GM21576 (cell line): ENCODE measurements around the gene MACROD2.
"Not testable (repeated sequence)": the region's sequence is repeated elsewhere in the genome, so short reads cannot be mapped to it uniquely, and the experiment has no call there.

Experiments used
- ATAC-seq: cut with Tn5 transposase; IDR thresholded peaks from one replicate; pipeline ENCODE4 v1.9.1; 2021; ENCODE audit warnings: mild to moderate bottlenecking, moderate library complexity; ENCODE audit not compliant: unreplicated experiment

MACROD2 gene

DNA sequence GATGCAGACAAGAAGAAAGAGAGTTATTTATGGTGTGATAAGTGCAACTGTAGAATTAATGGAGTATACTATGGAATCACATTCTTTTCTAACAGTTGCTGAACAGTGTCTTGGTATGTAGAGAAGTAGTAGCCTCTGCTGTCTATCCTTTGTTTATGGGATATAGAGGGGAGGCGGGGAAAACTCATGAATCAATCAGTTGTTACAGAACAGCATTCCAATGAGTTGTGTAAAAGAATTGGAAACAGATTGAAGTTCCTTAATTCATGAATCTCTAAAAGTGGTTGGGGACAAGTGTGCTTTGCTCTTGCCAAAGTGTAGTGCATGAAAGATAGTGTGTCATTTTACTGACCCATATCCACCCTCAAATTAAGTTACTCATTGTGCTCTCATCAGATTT, 264.4 kb downstream of the MACROD2 start:
- no peak for ATAC-seq

DNA sequence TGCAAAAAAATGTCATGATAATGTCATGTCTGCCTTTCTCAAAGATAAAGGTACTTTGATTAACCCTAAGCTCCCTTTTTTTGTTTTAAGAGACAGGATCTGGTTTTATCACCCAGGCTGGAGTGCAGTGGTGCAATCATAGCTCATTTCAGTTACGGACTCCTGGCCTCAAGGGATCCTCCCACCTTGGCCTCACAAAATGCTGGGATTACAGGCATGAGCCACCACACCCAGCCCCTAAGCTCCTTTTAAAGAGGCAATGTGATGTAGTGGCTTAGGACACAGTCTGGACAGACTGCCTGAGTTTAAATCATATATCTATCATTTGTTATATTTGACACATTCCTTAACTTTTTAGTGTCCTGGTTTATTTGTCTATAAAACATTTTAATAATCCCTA, 265.1 kb downstream of the MACROD2 start:
- ATAC-seq: no peak

DNA sequence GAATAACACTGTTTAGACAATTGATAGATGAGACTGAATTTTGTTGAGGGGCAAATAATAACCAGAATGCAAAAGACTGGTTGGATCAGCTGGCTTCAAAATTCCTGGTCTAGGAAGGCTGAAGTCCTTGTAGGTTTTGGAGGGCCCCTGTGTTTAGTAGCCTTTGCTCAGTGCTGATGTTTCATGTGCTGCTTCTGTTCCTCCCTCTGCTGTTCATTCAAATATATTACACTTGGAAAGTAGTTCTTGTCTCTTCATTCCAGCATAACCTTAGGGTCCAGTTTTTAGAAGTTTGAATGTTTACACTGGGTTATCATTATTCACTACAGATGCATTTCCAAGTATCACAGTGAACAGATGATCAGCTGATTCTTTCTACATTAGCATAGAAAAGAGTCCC, 269.6 kb downstream of the MACROD2 start:
- ATAC-seq: no peak

DNA sequence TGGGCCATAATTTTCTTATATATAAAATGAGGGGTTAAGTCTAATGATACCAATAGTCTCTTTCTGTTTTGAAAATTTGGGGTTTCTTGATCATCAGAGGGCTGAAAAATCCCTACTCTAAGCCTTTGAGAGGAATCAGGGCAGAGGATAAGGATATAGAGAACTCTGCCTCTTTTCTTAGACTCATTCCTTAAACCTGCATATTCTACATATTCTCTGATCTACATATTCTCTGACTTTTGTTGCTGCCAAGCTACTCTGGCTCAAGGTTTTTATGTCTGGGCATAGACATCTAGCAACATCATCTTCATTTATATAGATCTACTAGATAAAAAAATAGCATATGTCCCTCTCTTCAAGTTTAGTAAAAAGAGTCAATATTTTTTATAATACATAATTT, 270.9 kb downstream of the MACROD2 start:
- ATAC-seq: no peak

DNA sequence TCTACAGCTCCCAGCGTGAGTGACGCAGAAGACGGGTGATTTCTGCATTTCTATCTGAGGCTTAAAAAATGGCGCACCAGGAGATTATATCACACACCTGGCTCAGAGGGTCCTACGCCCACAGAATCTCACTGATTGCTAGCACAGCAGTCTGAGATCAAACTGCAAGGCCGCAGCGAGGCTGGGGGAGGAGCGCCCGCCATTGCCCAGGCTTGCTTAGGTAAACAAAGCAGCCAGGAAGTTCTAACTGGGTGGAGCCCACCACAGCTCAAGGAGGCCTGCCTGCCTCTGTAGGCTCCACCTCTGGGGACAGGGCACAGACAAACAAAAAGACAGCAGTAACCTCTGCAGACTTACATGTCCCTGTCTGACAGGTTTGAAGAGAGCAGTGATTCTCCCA, 275.4 kb downstream of the MACROD2 start:
- not testable (repeated sequence) for ATAC-seq

DNA sequence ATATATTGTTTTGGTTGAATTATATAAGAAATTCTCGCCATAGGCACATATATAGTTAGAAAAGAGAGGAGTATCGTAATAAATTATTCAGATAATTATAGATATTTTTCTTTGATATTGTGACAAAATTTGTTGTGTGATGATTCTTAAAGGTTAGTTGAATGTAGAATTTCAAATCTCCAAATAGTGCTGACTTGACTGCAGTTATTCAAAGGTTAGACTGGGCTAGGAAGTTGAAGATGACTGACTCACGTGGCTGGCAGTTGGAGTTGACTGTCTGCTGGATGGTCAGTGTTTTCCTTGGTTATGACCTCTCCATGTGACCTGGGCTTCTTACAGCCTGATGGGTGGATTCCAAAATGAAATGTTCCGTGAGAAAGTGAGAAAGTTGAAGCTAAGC, 286.8 kb downstream of the MACROD2 start:
- ATAC-seq: no peak

DNA sequence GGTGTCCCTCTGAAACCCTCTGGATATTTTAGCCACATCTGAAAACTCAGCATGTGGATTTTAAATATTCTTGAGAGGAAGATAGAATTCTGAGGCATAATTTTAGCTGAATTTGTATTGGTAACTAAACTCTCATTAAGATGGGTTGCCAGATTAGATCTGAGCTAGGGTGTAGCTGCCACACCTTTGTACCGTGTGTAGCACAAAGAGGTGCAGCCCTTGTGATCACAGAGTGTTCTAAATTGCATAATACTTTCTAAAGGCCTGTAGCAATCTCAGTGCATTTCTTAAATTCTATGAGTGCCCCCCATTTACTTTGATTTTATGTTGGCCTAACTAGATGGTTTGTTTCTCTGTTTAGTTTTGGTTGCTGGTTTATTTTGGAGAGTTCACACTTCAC, 289.1 kb downstream of the MACROD2 start:
- ATAC-seq: no peak

DNA sequence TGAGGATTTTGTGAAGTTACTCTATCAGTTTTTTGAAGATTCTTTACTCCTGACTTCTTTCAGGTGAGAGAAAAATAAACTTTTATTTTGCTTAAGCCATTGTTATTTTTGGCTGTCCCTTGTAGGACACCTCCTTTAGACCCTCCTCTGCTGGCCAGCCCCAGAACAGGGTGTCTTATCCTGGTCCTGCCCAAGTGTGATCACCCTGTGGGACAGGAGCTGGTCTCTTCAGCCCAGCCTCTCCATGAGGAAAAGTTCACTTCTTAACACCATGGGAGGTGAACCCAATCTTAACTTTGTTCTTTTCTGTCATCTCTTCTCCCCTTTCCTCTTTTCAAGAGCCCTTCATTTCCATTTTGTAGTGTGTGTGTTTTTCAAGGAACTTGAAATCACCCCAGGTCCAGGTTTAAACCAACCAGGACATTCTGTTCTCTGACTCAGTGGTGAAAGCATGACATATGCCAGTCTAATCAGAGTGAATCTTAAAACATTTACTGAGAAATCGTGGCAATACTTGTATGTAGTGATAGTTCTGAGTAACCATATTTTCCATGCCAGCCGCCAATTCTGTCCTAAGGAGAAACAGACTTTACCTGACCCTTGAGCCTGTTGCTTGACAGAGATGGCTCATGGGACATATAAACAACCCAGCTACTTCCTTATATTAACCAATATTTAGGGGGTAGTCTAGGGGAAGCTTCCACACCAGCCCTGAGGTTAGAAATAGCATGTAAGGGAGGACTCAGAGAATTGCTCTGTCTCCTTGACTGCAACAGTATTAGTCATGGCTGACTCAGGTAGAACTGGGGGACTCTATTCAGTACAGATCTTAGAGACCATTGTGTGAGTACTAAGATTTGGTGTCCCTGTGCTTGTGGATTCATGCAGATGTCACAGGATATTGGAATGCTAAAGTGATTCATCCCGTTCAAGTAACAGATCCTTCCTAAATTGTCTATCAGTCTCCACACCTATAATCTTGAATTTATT, 293.3 kb downstream of the MACROD2 start:
- no peak for ATAC-seq

DNA sequence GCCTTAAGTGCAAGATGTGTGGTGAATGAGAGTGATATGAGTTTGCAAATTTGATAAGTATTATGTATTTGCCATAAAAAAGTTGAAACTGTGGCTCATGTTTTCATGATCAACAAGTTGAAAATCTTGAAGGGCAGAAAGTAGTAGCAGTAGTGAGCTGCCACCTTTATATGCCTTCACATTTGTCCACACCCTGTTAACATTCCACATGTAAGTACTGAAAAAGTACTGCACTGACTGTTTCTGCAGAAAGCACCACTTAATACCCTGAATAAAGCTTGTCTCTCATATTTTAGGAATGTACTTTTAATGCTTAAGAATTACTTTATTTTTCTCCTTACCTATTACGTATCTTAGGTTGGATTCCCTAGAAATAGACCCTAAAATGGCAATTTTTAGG, 296.2 kb downstream of the MACROD2 start:
- no peak for ATAC-seq

DNA sequence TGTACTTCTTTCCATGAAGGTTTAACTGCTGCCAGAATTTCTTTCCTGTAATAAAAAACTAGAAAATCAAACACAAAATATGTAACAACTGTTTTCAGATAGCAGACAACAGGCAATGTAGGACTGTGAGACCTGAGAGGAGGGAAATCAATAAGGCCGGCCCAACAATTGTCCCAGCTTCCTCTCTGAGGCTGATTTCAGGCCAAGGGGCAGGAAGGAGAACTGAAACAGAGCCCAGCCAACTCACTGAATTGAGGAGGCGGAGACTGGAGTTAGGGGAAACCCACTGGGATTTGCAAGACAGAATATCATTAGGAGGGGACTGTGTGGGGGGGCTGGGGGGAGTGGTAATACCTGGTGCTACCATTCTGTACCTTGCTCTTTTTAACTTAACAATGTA, 299.9 kb downstream of the MACROD2 start:
- ATAC-seq: no peak

DNA sequence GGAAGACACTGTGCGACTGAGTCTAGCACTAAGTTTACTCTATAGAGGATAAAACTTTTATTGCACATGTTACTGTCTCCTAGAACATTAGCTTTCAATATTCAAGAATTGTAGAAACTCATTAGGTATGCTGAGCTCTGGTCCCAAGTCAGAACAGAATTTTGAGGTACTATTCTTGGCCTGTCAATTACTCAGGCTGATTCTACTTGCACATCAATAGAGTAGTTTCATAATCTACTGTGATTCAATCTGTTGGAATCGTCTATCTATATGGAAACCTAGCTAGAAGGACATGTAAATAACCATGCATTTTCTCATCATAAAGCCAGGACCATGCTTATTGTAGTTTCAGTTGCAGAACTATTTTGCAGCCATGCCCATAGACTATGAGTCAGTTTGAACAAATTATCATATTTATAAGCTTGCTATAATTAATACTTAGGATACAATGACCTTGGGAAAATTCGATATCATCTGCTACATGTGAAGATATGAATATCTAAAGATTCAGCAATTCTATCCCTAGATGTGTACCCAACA, 300.5 kb downstream of the MACROD2 start:
- ATAC-seq: no peak

DNA sequence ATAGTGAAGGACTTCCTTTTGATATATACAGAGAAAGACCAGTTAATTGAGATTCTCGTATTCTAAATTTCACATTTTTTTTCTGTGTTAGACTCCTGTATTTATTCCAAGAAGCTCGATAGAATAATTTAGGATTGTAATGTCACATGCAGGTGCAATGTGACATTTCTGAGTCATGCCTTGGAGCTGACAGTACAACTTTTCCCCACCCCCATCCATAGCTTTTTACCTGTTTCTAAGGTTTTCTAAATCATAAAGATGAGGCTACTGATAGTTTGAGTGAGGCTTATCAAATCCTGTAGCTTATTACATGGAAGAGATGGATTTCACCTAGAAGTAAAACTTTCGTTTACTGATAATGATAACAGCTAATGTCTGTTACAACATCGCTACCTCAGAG, 304.5 kb downstream of the MACROD2 start:
- ATAC-seq: no peak

DNA sequence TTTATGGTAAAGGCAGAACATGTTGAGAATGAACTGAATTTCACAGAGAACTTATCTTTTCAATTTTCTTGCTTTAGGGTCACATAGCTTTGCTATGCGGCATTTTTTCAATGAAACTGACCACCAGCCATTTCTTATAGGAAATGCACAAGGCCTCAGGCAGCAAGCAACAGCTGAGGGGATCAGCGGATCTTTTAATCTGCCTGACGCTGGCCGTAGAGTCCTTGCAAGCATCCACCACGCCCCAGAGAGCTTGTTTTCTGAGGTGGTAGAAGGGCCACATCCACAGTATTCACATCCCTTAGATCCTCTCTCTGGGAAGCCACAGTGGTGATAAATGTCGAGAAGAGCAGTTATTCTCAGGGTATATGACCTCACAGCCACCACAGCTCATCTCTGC, 307.8 kb downstream of the MACROD2 start:
- ATAC-seq: no peak

DNA sequence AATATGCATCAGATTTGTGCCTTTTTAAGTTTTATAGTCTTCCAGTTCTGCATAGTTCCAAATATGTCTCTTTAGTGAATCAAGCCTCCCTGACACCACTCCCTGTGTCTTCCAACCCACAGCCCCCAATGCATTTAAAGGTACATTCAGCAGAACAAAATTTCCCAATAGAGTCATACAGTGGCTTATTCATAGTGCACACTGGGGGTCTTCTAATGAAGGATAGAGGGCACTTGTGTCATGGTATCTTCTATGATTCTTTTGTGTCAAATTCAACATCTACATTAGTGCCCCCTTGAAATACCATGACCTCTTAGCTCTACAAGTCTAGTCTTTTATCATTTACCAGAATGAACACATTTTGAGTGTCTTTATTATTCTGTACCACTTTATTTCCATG, 308.3 kb downstream of the MACROD2 start:
- no peak for ATAC-seq

DNA sequence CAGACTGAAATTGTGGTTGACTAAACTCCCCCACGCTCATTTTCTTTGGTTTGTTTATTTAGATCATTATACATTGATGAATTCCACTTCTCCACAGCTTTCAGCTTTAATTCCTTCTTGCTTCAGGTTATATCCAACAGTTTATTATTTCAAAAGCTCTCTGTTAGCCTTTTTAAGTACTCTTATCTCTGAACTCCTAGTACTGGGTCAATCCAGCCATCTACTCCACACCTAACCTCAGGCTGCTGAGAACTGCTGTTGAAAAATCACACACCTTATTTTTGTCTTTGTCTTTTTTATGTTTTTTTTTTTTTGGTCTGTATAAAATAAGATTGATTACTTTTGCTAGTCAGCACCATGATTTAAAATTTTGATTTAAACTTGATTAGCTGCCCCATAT, 309.2 kb downstream of the MACROD2 start:
- ATAC-seq: no peak

DNA sequence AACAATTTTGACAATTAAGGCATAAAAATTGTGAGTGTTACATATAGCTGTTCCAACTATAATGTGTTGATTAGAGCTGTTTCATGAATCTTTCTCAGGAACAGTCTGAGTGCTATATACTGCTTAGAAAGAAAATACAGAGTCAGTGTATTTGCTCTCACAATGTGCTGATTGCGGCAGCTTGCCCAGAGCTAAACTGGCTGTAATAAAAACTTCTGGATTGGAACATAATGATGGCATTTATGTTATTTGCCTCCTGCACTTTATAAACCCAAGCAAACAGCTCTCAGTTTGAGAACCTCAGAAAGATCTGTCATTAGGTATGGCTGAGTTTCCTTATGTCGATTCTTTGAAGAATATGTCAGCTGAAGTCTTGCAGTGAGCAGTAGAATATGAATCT, 312.6 kb downstream of the MACROD2 start:
- no peak for ATAC-seq

DNA sequence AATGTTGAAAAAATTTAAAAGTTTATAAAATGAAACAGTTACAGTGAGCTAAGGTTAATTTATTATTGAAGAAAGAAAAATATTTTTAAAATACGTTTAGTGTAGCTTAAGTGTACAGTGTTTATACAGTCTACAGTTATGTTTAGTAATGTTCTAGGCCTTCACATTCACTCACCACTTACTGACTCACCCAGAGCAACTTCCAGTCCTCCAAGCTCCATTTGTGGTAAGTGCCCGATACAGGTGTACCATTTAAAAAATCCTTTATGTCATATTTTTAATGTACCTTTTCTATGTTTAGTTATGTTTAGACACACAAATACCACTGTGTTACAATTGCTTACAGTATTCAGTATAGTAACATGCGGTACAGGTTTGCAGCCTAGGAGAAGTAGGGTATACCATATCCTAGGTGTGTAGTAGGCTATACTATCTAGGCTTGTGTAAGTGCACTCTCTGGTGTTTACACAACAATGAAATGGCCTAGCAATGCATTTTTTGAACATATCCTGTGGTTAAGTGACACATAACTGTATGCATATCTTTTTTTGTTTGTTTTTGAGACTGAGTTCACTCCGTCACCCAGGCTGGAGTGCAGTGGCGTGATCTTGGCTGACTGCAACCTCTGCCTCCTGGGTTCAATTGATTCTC, 315.8 kb downstream of the MACROD2 start:
- no peak for ATAC-seq

DNA sequence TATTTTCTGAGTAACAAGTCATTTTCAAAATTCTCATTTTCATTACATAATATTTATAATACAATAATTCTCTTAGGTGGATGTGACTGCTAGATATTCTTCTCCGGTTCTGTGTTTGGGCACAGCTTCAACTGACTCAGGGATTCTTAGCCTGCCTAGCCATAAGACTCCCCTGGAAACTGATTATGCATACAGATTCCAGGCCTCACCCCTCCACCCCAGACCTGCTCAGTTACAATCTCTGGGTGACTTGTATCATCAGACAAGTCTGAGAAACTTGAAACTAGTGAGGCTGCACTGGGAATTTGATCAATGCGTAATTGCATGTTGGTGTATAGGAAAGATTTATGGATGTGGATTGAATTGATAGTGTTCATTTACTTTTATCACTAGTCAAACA, 316.7 kb downstream of the MACROD2 start:
- ATAC-seq: no peak

DNA sequence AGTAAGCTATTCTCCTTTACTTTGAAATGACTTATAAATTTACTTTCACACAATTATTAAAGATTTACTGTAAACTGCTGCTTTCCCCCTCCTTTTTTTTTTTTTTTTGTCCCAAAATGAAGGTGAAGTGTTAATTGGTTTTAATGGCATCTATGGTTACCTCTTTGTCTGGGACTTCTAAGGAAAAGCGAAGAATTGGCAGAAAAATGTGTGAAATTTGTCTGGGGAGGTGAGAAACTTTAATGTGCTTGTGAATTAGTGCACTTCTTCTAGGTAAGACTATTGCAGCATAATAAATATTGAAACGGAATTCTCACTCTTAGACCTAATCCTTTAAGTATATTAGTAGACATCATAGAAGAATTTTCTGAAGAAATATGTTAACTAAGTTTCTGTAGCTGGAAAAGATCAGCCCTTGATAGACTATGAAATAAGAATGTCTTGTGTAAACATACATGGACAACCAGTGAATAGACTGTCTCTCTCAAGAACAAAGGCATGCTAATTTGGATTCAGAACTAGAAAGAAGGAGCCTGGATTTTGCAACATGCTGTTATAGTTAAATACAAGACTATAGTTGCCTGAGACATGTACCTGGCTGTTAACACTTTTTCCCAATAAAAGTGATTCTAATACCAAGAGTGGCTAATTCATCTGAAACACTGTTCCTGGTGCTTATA, 318.2 kb downstream of the MACROD2 start:
- ATAC-seq: no peak

DNA sequence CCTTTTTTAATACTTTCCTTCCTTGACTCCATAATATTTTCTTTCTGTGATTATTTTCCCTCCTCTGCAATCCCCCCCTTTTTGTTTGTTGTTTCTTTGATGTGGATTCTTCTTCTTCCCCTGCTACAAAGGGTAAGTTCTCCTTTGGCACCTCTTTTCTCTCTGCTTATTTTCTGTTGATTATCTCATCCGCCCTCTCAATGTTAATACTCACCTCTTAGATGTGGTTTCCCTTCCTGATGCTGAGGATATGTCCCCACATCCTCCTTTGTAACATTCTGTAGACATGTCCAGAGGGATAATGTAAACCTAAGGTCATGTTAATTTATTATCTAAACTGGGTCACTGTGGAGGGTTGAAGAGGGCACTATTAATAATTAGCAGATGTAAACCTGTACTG, 324.4 kb downstream of the MACROD2 start:
- ATAC-seq: no peak

DNA sequence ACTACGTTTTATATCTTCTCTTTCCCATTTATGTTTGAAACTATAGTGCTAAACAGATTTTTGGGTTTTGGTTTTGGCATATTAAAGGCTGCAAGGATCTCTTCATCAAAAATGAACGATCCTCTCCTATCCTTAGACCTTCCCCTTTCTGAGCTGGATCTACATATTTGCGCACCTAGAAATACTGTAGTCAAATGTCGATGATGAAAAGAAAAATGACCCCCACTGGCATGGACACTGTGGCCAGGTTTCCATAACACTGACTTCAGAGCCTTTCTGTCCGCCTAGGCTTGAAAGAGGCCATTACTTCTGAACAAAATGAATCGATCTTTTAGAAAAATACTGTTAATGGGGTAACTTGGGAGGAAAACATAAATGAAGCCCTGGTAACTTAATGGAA, 336.3 kb downstream of the MACROD2 start:
- no peak for ATAC-seq

DNA sequence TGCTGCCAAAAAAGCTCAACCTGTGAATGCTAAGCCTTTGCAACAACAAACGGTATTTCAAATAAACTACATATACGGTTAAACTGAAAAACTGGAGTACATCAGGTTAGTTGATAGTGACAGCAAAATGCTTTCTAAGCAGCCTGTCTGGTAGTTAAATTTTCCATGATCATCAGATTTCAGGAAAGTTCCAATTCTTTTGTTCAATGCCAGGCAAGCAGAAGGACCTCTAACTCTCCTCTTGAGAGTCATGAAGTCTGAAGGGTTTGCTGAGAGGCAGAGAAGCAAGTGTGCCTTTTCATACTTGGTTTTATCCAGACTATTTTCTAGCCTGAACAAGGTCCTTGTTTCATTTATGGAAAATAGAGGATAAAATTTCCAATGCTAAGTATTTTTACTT, 337.6 kb downstream of the MACROD2 start:
- ATAC-seq: no peak
